ENCODE results near the gene CADM3. TPM values are rescaled to one million over a fixed set of nuclear protein-coding genes. Genes with fewer than 3 reads are reported as not detected.

The CADM3 gene
- total RNA-seq, 2 donors from 2014 or later = 4.0 to 12.5 TPM

DNA sequence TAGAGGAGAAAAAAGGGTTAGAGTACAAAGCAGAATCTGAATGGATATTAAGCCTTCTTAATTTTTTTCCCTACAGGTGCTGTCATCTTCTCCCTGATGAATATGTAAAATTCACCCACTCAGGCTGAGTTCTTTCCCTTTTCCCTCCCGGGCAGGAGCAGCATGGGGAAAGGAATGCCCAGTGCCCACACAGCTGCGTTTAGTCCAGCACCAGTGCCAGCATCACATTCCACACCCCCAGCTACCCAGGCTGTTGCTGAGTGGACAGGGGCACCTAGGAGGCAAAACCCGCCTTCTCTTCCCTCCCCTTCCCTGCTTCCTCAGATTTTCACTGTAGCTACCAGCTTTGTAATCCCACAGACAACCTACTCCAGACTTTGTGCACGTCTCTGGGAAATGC lies 3.4 kb upstream of the CADM3 start:
- Histone ChIP-seq H3K4me3 (no peak overlapping the region), H3K9me3 (no peaks in the 10 kb centered on the region), H3K27me3 (peaks cover 6 to 20% of the 10 kb centered on the region in 2 donors), H3K4me1 (peaks cover 0 to 16% of the 10 kb centered on the region in 2 donors), H3K27ac (no peak overlapping the region), H3K36me3 (no peaks in the 10 kb centered on the region)
- TF ChIP-seq, protein P1, sequence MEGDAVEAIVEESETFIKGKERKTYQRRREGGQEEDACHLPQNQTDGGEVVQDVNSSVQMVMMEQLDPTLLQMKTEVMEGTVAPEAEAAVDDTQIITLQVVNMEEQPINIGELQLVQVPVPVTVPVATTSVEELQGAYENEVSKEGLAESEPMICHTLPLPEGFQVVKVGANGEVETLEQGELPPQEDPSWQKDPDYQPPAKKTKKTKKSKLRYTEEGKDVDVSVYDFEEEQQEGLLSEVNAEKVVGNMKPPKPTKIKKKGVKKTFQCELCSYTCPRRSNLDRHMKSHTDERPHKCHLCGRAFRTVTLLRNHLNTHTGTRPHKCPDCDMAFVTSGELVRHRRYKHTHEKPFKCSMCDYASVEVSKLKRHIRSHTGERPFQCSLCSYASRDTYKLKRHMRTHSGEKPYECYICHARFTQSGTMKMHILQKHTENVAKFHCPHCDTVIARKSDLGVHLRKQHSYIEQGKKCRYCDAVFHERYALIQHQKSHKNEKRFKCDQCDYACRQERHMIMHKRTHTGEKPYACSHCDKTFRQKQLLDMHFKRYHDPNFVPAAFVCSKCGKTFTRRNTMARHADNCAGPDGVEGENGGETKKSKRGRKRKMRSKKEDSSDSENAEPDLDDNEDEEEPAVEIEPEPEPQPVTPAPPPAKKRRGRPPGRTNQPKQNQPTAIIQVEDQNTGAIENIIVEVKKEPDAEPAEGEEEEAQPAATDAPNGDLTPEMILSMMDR (IDR thresholded peaks at IDR 0.05) = no peak
- DNase-seq (ENCODE audit: low spot score) = no peak

DNA sequence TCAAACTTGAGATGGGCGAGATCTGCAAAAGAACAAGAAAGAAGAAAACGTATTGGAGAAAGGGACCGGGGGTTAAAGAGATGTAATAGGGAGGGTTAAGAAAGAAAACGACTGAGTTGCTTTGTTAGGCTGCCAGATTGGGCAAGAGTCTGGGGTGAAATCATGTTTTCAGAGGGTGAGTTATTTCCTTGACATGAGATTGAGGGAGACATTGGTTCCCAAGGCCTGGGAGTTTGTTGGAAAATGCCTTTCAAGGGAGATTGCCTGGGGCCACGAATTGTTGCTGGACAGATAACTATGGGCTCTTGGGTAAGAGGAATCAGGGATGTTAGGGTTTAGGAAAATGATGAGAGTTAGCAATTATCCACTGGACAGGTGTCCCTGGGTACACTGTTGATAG lies 776 bp upstream of the CADM3 start:
- DNase-seq (ENCODE audit: low spot score) = no peak
- TF ChIP-seq, protein P1 (IDR thresholded peaks at IDR 0.05) = no peak
- Histone ChIP-seq H3K4me1 (peaks cover 0 to 16% of the 10 kb centered on the region in 2 donors), H3K4me3 (no peak overlapping the region), H3K36me3 (no peaks in the 10 kb centered on the region), H3K9me3 (no peaks in the 10 kb centered on the region), H3K27me3 (peaks cover 6 to 23% of the 10 kb centered on the region in 2 donors), H3K27ac (no peak overlapping the region)

DNA sequence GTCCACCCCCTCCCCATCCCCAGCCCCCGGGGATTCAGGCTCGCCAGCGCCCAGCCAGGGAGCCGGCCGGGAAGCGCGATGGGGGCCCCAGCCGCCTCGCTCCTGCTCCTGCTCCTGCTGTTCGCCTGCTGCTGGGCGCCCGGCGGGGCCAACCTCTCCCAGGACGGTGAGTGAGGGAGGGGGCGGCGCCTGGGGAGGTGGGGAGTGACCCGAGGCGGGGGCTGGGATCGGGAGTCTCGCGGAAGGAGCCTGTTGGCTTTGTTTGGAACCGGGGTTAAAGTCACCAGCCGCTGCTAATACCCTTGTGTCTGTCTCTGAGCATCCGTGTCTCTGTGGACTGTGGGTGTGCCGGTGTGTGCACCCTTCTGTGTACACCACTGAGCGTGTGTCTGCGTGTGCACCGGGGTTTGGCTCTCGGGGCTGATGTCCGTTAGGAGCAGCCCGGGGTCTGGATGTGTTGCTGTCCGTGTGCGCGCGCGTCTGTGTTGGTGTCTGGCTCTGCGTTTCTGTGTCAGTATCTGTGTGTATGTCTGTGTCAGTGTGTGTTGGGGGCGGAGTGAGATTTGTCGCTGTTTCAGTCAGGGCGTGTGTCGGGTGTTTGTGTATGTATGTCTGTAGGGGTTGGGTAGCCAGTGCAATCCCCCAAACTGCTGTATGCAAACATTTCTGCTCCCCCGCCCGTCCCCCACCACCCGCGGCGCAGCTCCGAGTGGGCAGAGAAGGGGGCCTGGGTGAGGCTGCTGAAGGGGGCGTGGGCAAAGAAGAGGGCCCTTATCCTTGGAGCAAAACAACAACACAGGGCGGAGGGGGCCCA lies 480 bp downstream of the CADM3 start:
- Histone ChIP-seq H3K27me3 (peaks cover 6 to 23% of the 10 kb centered on the region in 2 donors), H3K4me3 (peak overlapping the region; percentile 18 to 46), H3K9me3 (no peaks in the 10 kb centered on the region), H3K36me3 (no peaks in the 10 kb centered on the region), H3K4me1 (peaks cover 0 to 16% of the 10 kb centered on the region in 2 donors), H3K27ac (peak overlapping the region in 1 of 2 donors; percentile 15)
- no peak for DNase-seq (ENCODE audit: low spot score)
- TF ChIP-seq, protein P1 (IDR thresholded peaks at IDR 0.05) = no peak

DNA sequence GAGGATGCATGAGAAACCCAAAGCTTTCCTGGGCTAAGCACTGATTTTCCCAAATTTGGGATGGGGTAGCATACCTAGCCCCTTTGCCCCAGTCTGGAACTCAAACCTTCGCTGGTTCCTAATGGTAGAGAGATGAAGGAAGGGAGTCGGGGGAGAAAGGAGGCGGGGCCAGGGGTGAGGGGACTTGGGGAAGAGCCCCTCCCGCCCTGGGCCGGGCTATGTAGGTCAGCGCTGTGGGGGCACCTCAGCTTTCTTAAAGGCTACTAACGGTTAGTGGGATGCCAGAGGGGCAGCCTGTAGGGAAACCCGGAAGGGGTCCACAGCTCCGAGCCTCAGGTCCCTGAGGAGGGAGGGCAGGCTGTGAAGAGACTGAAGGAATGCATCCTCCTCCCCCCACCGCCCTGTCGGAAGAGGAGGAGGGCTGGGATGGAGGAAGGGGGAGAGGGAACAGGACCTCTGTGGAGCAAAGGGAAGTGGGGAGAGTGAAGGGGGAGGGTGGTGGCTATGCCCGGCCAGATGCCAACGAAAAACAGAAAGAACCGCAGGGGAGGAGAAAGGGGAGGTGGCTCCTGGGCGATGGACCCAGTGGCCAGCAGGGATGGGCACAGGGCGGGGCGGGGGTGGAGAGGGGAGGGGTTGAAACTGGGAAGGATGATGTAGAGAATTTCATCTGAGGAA lies 1.3 kb downstream of the CADM3 start:
- no peaks in the 10 kb centered on the region for H3K9me3 ChIP-seq
- peaks cover 0 to 16% of the 10 kb centered on the region in 2 donors for H3K4me1 ChIP-seq
- peak overlapping the region; percentile 18 to 46 for H3K4me3 ChIP-seq
- H3K27ac ChIP-seq = no peak overlapping the region
- H3K36me3 ChIP-seq = no peaks in the 10 kb centered on the region
- peaks cover 6 to 23% of the 10 kb centered on the region in 2 donors for H3K27me3 ChIP-seq
- DNase-seq (ENCODE audit: low spot score) = no peak
- TF ChIP-seq, protein P1 (IDR thresholded peaks at IDR 0.05) = no peak

DNA sequence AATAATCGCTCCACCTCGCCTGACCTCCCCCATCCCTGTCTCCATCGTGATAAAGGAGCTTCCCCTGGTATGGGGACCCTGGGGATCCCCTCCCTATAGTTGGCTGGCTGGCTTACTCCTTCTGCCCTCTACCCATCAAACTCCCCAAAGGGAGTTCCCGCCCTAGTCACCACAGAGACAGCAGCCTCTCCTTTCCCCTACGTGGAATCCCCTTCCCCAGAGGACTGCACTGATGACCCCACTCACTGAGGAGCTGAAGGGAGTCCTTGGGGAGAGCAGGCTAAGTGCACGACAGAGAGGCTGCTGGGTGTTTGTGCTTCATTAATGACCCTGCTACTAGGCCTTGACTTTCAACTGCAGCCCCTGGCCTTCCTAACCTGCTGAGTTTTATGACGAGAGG lies 1.9 kb downstream of the CADM3 start:
- Histone ChIP-seq H3K27ac (no peak overlapping the region), H3K27me3 (peaks cover 6 to 23% of the 10 kb centered on the region in 2 donors)

More for the DNA sequence above, 1.9 kb downstream of the CADM3 start:
- H3K4me1 ChIP-seq = peaks cover 0 to 16% of the 10 kb centered on the region in 2 donors
- no peaks in the 10 kb centered on the region for H3K9me3 ChIP-seq
- no peak overlapping the region for H3K4me3 ChIP-seq
- DNase-seq (ENCODE audit: low spot score) = no peak
- TF ChIP-seq, protein P1 (IDR thresholded peaks at IDR 0.05) = no peak
- H3K36me3 ChIP-seq = no peaks in the 10 kb centered on the region

Measured in right atrium auricular region (tissue), 2 donors.